Stimulated activated CD4-positive, alpha-beta T cell treated with anti-CD3 and anti-CD28 coated beads, Interleukin-2, amount 100 ng/mL, for 24 hours (primary cell): ENCODE data around the gene SLC4A1.

ENCODE experiments used
- DNase-seq, 2 donors: peaks; one replicate each; pipeline ENCODE4 v3.0.0-alpha.2; 2020

SLC4A1 gene

DNA sequence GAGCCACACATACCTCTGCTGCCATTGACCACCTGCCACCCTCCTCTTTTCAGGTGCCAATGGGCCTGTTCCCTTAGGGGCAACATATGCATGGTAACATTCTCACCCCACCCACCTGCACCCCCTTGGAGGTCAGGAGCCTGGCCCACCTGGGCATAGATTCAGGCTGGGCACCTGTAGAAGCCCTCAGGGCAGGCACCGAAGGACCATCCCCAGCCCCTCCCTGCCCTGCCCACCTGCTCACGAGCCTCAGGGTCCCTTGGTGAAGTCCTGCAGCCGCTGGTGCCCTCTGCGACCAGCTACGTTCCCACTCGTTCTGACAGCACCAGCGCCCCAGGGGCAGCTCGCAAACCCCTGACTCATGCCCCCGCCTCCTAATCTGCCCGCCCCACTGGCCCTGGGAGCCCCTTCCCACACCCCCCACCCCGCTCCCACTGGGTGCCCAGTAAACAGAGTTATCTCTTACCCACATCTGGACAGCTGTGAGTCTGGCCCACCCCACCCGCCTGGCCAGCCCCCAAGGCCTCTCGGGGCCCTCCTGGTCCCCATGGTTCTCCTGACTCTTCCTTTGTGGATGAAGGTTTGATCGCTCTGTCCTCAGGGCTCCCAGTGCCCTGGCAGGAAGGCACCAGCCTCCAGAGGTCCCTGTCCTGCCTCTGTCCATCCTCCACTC, at the start of gene SLC4A1:
Gene SLC4A1, minus strand, starts transcription at position 318 of the 673 bp plus-strand sequence. CDS start 5,269 bp downstream, outside the sequence.
- DNase-seq: no peak

DNA sequence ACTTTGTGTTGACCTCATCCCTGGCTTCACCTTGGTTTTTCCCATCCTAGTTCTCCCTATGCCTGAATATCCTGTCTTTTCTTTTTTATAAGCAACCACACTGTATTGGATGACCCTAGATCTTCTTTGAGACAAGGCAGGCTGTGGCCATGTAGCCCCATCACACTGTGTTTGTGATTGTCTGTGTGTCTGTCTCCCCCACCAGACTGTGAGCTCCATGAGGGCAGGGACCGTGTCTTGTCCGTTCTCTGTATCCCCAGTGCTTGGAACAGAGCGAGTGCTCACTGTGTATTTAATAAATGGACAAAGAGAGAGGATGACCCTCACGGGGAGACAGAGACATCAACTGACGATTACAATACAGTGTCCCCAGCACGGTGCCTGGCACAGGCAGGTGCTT, 49.6 kb upstream of the SLC4A1 start:
- no peak for DNase-seq

DNA sequence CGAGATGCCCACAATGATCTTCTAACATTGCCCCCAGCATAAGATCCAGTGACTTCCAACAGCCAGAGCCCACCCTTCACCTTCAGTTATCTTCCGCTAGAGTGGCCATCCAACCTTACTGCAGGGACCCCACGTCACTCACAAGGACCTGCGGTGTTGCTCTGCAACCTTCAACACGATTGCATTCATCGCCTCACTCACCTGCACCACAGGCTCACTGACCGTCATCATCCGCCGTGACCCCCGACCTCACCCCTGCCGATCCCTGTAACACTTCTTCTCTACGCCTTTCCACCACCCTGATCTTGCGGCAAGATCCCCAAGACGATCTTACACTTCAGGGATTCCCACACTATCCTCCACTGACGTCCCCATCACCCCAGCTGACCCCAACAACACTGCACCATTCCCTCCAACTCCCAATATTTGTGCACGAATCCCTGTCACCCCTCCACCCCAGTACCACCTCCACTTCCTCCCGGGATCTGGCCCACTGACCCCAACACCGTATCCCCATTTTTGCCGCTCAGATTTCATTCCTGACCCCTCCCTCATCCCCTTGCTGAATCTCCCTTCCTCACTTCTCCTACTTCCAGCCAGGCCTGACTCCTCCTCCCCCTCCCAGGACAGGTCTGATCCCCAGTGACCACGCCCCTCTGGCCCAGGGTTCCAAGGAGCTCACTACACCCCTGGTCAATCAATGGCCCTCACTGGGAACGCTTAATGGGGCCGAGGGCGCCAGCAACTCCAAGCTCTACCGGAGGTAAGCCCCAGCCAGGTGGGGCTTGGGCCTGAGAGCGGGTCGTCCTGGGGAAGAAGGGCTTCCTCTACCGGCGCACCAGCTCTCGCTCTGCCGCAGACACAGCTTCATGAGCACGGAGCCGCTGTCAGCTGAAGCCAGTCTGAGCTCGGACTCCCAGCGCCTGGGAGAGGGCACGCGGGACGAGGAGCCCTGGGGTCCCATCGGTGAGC, 48.1 kb upstream of the SLC4A1 start:
- DNase-seq: no peak

GRCh38 chr17:44314869-44315661, 47.1 kb upstream of the SLC4A1 start:
- DNase-seq: peak; percentile 54 to 68

DNA sequence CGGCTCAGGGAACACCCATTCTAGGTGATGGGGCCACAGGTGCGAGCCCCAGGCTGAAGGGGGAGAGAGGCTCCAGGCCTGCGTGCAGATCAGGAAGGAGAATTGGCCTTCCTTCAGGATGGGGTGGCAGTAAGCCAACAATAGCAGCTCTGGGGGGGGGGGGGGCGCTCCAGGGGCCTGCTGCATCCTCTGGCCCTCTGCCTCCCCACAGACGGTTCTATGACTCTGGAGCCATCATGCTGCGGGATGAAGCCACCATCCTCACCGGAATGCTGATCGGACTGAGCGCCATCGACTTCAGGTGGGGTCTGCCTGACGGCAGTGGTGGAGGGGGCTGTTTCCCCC, 46.6 kb upstream of the SLC4A1 start:
- DNase-seq: no peak

GRCh38 chr17:44314031-44314430, 46.1 kb upstream of the SLC4A1 start:
- no peak for DNase-seq

DNA sequence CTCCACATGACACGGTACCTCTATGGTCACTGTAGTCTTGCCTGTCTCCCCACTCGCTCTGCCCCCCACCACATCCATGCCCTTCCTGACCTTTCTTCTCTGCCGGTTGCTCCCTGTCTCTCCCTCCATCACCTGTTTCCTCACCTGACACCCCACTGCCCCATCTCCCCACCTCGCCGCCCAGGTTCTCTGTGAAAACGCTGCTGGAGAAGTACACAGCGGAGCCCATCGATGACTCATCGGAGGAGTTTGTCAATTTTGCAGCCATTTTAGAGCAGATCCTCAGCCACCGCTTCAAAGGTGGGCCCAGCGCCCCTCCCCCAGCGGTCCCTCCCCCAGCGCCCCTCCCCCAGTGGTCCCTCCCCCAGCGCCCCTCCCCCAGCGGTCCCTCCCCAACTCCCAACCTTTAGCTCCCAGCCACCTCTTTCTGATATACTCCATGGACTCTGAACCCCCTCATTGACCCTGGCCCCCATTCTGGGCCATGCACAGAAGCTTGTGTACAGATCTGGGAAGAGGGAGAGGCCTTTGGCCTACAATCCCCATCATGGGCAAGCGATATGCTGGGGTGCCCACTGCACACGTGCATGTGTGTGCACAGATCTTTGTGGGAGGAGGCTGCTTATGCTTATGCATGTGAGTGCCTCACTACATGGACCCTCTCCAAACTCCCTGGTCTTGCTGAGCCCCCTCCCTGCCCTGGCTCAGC, 44.6 kb upstream of the SLC4A1 start:
- no peak for DNase-seq

DNA sequence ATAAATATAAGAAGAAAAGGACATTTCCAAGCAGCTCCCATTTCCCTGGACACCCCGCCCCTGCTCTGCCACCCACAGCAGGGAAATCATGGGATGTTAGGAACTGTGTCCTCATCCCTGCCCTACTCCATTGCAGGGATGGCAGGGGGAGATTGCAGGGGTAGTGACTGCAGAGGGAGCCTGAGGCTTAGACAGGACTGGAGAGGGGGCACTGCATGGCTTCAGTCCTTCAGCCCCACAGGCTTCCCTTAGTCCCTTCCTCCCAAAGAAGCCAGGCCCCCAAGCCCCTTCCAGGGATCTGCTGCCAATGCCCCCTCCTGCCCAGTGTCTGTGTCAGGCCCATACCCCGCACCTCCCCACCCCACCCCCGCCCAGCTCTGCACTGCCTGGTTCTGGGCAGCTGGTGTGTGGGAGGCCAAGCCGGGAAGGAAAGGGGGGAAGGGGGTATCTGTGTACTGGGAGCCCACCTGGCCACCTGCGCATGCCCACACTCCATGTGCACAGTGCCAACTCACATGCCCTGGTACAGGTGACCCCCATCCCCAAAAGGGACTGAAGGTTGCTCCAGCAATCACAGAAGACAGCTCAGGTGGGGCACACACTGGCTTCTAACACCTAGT, 43.7 kb upstream of the SLC4A1 start:
- DNase-seq: no peak

GRCh38 chr17:44310609-44311376, 42.9 kb upstream of the SLC4A1 start:
- DNase-seq: no peak

DNA sequence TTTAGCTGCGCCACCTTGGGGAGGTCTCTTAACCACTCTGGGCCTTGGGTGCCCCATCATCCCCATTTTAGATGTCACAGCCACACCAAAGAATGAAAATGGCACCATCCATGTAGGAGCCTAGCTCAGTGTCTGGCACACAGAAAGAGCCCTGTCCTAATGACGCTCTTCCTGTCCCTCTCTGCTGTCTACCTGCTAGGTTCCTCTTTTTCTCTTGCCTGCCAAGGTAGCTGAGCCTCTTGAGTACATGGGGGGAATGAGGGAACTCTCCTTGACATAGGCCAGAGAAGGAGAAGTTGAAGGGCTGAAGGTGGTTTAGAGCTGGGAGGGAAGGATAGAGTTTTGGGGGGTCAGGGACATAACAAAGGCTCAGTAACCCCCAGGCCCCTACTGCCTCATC, 42.3 kb upstream of the SLC4A1 start:
- no peak for DNase-seq

DNA sequence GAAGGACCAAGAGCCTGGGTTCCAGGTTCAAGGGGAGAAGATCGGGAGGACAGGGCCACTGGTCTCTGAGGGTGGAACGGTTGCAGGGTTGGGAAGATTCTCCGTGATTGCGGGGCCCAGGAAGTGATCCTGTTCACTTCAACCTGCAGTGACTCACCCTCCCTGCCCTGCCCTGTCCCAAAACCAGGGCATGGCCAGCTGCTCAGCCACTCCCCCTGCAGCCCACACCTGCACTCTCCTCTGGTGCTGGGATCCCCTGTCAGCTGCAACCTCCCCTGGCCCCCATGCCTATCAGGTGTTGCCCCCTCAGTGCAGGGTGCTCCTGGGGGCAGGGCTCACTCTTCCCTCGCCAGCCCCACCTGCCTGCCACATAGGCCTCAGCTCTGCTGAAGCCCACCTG, 41.5 kb upstream of the SLC4A1 start:
- no peak for DNase-seq

DNA sequence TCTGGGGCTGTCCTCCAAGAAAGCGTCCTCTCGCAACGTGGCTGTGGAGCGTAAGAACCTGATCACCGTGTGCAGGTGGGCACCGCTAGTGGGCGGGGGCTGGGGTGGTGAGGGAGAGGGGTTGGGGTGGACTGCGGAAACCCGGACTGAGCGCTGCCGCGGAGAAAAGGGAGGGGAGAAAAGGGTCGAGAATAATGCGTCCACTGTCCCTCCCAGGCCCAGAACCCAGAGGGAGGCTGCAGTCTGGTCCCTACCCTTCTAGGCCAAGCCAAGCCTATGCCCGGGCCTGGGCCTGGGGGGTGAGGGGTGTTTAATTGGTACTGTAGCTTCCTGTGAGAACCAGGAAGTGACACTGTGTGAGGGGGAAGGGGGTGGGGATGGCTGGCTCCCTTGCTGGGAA, 40.9 kb upstream of the SLC4A1 start:
- DNase-seq: no peak

GRCh38 chr17:44308320-44308818, 40.4 kb upstream of the SLC4A1 start, which contains the start of gene RUNDC3A:
TSS of gene RUNDC3A (plus strand) at chr17:44308601. CDS start at chr17:44308833, 232 bp downstream.
- peak; percentile 85 to 87 for DNase-seq

- DNase-seq: no peak
Measured at GRCh38 chr17:44307387-44308186, 39.7 kb upstream of the SLC4A1 start.

- DNase-seq: no peak
Measured at GRCh38 chr17:44304651-44305050, 36.7 kb upstream of the SLC4A1 start.

DNA sequence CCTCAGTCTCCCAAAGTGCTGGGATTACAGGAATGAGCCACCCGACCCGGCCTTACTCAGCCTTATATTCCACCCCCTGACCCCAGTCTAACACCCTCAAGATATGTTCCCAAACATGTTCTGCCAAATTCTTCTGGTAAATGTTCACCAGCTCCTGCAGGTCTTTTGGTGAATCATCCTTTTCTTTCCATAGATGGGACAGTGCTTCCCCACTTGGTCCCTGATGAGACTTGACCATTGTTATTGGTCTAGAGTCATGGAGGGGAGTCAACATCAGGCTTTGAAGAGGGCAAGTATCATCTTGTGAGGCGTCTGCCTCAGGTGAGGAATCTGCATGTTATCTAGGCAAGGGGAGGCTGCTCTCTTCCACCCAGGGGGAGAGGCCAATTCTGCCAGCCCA, 30.0 kb upstream of the SLC4A1 start:
- DNase-seq: no peak

GRCh38 chr17:44293509-44294226, 25.7 kb upstream of the SLC4A1 start:
- no peak for DNase-seq

GRCh38 chr17:44287651-44288050, 19.7 kb upstream of the SLC4A1 start:
- DNase-seq: no peak

GRCh38 chr17:44284024-44284400, 16.1 kb upstream of the SLC4A1 start:
- no peak for DNase-seq
